GM23248 (cell line): Measurements from ENCODE around the gene BTD.

Source experiments
- EZH2 ChIP-seq: fragments of 200-600 bp; sonication (generic); IDR thresholded peaks from 2 replicates; pipeline ENCODE4 v1.6.1; 2018; ENCODE audit warnings: antibody characterized with exemption, mild to moderate bottlenecking; ENCODE audit not compliant: insufficient read depth, poor library complexity, severe bottlenecking
- EZH2phosphoT487 ChIP-seq: fragments of 200-600 bp; sonication (generic); IDR thresholded peaks from 2 replicates; pipeline ENCODE4 v1.6.1; 2018; ENCODE audit warnings: antibody characterized with exemption, moderate library complexity, mild to moderate bottlenecking, low read depth; ENCODE audit not compliant: insufficient read depth

DNA sequence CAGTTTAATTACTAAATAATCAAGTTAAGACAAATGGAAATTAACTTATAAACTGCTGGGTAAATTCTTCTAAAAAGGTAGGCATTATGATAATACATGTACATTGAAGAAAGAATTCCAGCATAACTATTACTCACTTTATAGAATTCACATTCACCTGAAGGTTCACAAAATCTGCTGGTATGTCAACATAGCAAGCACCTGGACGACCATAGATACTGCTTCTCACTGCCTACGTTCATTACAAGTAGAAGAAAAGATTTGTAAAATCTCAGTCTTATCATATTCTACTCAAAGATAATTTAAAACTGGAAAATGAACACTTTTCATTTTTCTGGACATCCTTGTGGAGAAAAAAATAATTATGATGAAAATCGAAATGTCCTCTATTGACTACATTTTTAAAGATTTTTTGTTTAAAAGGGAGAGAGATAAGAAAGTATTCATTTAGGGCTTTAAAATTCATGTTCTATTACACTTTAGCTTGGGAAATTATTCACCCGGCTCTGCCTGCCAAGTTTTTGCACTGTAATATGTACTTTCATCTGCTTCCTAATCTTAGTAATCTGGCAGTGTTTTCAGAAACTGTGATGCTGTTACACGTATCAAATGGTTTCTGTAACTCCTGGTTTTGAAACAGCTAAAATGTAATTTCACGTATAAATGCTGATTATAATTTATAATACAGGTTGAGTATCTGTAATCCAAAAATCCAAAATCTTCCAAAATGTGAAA lies 16.3 kb upstream of the BTD start:
- TF ChIP-seq EZH2 (no peak), EZH2phosphoT487 (no peak)
